NCI-H2171 (cell line): Measurements from ENCODE around the gene PTPRT.
"Not testable (repeated sequence)": the region's sequence is repeated elsewhere in the genome, so short reads cannot be mapped to it uniquely, and the experiment has no call there.

Experiments
- DNase-seq: peaks from one replicate; lab custom pipeline; 2025; lab: John Stamatoyannopoulos, UW

Gene PTPRT

DNA sequence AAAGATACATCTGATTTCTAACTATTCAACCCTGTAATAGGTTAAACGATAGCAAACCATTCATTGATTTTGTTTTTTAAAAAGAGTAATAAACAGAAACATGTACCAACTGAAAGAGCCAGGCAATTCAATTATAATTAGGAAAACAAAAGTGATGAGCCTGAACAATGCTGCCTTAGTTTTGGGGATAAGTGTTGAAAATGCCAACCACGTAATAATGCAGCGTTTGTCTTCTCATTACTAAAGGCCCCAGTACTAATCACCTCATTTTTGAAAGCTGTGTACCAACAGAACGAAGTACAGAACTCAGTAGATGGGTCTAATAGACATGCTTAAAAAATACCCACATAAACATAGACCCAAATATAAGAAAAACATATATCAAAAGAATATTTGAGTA is 907.9 kb downstream of the PTPRT start:
- DNase-seq, result no peak

DNA sequence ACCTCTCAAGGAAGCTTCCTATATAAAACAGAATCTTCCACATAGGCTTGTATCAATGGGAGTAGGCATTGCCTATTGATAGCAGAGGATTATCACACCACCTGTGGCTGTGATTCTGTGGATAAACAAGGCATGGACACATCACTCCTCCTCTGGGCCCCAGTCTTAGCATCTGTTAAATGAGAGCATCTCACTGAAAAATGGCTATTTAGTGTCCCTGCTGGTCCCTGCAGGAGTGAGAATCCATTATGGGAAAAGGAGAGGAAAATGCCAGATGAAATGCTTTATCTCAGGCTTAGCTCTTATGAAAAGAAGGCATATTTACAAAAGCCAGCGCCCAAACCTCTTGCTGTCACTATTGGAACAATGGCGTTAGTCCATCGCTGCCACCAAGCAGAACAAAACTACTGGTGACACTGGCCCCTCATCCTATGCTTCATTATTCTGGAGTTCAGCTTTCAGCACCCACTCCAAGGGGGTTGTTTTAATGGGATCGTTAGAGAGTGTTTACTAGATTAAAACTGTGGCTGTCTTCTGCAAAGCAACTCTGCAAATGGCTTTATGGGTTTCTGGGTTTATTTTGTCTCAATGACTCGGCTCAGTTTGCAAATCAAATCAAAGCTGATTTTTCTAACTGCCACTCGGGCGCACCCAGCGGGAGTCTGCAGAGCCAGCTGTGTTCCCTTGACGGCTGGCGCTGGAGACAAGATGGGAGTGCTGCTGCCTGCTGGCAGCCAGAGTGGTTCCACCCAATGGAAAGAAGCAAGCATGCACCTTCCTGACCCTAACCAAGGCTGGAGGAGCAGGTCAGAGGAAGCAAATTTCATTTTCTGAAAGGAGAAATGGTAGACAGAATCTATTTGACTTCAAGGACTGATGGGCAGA is 912.7 kb downstream of the PTPRT start:
- no peak for DNase-seq

DNA sequence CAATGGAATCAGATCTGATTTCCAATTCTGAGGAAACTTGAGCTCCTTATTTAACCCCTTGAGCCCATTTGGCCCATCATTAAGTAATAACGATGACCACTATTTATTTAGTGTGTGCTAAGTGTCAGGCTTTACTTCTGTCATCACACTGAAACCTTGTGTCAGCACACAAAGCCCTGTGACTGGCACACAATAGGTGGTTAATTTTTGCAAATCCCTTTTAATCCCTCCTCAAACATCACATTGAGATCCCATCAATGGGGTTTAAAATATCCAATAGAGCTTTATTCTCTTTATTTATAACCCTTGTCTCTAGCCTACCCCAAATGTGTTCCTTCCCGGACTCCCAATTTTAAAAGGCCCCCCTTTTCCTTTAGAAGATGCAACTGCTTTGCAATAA is 914.7 kb downstream of the PTPRT start:
- DNase-seq, result no peak

DNA sequence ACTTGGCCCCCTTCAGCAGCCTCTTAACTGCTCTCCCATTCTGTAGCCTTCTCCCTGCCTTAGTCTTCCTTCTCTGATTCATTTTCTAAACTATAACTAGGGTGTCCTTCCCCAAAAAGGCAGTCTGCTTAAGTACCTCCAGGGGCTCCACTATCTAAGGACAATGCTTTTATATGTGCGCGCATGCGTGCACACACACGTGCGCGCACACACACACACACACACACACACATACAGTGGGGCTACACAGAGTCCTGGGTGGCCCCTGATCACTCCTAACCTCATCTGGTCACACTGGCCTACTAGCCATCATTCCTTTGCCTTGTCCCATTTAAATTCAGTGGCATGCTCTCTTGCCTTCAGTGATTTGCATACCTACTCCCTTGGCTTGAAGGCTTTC is 917.2 kb downstream of the PTPRT start:
- DNase-seq, result no peak

DNA sequence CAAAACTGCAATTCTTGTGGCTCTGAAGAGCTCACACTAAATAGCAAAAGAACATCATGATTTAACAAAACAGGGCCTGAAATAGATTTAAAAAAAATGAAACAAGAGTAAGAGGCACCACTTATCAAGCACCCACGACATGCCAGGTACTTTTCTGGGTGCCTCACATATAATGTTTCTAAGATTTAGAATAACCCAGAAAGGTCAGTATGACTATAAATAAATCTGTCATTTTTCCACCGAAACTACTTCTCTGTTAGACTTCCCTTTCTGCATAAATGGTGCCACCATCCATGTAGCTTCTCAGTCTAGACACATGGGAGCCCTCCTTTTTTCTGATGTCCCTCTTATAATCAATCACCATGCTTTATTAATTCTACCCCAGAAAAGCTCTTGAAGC is 919.2 kb downstream of the PTPRT start:
- DNase-seq, result no peak

DNA sequence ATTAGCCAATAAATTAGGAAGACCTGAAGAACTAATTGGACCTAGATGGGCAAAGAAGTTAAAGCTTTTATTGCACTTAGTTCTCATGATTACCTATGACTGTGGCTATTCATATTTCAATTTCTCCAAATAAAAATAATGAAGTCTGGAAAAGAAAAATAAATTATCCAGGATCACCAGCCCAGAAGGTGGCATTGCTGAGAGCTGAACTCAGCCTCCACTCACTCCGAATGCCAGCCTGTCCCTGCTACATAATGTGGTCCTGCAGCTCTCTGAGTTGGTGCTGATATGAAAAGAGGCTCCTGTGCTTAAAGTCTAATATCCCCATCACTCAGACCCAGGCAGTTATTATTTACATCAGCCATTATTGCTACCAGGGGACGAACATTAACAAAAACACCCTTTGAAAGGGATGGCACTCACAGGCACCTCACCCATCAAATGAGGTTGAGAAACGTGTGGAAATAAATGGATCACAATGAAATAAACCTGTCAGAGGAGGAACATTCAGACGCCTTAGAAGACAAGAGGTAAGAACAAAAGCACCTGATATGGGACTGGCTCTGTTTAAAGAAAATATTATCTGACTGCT is 921.8 kb downstream of the PTPRT start:
- no peak for DNase-seq

DNA sequence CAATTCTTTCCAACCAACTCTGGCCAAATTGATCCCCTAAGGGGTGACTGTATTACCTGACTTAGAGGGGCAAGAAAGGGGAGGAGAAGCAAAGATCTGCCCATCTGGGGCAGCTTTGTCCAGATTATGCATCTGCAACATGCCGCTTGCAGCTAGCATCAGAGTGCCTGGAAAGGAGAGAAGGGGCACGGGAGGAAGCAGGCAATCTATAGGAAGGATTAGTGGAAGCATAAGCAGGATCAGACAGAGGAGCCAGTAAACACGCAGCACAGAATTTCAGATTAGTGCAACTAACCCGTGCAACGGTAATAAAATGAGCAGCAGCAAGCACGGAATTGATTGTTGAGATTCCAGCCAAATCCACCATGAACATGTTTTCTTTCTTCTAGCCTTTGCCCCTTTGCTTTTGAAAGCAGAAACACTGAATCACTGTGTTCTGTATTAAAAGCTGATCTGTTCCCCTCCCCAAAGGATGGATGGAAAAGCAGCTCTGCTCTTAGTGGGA is 927.9 kb downstream of the PTPRT start:
- no peak for DNase-seq

DNA sequence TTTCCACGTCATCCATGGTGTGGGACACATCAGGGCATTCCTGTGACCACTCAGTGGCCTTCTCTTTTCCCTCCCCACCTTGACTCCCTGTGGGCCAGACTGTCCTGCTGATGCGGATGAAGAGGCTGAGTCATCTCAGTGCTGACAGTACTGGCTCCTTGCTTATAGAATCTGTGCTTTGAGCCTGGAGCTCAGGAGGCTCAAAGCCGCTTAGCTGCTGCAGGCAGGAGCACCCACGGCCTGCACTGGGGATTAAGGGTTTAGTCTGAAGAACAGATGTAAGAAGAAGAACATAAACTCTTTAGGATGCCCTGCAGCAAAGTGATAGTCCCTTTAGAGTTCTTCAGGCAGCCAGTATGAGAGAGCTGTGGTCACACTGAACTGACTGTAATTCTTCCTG is 929.5 kb downstream of the PTPRT start:
- DNase-seq, result no peak

DNA sequence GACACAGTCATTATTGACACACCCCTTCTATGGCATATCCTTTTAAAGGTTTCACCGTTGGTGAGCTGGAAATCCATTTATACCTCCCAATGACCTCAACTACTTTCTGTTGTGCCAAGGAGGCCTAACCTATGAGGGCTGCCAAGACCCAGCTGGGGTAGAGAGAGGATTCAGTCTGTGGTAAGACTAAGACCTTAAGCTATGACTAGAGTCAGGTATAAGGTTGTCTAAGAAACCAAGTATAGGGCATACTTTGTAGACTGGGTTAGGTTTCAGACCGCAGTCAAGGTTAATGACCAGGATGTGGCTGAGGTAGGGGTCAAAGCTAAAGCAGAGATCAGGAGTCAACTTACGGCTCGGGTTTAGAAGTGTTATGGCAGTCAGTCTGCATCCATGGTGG is 930.3 kb downstream of the PTPRT start:
- DNase-seq, result no peak

DNA sequence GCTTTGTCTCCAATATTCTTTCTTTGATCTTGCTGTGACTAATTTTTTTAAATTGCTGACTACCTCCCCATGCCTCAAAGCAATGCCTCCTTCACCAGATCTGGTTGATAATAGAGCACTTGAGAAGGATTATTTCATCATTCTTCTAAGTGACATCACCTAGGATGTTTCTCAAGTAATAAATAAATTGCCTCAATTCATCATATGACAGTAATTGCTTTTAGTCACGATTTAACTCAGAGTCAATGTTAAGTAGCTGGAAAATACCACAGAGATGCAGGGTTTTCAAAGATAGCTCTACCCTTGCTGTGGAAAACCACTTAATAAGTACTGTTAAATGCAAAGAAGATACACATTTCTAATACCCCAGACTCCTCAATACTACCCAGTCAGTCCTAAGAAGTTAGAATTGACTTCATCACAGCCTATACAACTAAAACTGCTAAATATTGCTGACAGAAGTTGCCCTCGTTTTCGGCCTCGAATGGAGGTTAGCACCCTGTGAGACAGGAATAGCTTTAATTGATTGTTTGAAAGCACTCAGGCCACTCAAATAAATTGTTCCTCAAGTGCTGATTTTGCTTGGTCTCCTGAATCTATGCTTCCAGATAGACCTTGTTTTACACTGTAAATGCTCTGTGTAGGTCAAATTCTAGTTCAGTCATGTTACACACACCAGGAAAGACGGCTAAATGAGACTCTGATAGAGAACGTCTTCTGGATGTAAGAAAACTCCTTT is 931.0 kb downstream of the PTPRT start:
- no peak for DNase-seq

DNA sequence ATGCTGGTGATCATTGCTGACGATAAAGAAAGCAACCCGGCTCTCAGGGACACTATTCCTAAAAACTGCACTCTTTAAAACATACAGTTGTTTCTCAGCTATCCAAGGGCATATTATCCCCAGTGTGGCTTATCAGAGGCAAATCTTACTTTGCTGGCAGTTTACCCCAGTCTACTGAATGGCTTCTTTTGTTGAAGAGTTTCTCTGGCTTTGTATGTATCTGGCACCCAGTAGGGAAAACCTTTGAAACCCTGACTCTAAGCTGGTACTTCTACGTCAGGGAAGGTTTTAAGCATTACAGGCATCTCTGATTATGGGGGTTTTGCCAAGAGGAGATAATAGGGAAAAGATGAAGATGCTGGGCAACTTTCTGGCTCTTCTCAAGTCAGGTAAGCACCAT is 933.9 kb downstream of the PTPRT start:
- DNase-seq, result no peak

DNA sequence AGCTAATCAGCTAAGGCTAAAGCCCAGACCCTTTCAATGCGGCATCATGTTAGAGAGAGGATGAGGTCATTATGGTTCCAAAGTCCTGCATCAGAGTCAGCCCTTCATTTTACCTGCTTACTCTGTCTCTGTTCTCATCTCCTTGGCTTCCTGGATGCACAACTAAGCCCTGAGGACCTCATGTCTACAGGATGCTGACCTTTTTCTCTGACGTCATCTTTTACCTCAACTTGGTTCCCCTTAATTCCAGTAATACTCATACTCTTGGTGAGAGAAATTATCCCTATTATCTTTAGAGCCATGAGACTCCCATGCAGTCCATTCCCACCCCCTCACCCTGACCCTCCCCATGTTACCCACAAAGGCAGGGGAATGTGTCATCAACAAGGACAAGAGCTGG is 935.0 kb downstream of the PTPRT start:
- no peak for DNase-seq

DNA sequence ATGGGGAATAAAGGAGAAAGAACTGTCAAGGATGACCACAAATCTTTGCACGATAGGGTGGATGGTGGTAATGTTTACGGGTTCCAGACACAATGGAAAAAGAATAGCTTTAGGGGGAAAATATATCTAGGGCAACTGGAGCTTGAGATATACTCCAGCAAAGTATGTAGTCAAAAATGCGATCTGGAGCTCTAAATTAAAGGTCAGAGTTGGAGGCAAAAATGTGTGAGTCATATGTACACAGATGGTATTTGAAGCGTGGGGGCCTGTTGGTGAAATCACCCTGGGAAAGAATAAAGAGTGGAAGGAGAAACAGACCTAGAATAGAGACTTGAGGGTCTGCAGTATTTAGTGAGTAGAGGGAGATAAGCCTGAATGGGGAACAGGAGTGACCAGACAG is 937.6 kb downstream of the PTPRT start:
- no peak for DNase-seq

DNA sequence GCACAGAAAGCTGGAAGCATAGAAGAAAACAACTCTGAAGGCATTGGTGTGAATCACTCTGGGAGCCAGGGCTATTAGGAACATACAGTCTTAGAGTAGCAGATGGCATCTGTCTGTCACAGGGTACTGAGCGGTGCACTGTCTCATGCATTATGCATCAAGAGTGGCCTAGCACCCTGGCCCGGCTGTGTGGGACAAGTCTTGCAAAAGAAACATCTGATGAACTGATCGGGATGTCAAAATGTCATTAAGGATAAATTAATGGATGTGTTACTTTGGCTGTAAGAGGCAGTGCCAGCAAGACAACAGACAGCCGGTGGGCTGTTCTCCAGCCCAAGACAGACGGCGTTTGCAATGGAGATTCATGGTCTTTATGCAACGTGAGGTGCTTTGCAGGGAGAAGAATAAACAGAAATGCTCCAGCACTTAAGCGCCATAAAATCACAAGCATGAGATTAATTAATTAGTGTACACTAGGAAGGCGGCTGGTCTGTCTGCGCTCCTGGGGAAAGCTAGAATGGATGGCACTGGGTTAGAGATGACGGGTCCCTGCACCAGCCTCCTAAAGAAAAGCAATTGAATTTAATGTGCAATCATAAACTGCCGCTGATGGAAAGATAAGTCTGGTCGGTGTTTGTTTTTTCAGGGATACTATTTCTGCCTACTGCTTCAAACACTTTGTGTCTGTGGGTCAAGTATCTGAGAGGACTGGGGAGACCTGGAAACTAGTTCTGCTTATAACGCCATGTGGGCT is 970.9 kb downstream of the PTPRT start:
- DNase-seq, result no peak

DNA sequence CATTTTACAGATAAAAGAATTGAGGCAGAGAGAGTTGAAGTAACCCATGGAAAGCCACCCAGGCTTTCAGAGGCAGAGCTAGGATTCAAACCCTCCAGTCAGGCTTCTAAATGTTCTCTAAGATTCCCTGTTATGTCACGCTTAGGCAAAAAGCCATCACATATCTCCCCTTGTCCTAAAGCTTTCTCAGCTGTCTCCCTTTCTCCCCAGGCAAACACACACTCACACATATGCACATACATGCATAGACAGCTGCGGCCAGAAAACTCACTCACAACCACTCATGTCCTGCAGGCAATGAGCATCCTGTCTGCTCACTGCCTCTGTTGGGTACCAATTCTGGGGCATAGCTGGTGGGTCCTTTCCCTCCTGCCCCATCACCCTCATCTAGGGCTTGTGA is 975.6 kb downstream of the PTPRT start:
- DNase-seq, result no peak

DNA sequence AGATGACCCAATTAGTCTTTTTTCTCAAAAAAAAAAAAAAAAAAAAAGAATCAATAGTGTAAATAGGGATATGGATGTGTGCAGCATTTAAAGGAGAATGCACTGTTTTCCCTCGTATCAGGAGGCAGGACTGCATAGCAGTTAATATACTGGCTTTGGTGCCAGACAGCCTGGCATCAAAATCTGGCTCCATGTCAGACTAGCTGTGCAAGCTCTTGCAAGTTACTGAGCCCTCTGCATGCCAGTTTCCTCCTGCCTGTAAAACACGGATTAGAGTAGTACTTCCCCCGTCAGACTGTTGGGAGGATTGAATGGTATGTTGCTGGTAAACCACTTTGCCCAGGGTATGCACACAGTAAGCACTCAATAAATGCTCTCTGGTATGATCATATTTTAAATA is 977.3 kb downstream of the PTPRT start:
- DNase-seq, result no peak

DNA sequence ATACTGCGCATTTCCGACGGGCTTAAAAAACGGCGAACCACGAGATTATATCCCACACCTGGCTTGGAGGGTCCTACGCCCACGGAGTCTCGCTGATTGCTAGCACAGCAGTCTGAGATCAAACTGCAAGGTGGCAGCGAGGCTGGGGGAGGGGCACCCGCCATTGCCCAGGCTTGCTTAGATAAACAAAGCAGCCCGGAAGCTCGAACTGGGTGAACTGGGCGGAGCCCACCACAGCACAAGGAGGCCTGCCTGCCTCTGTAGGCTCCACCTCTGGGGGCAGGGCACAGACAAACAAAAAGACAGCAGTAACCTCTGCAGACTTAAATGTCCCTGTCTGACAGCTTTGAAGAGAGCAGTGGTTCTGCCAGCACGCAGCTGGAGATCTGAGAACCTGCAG is 983.1 kb downstream of the PTPRT start:
- not testable (repeated sequence) for DNase-seq

DNA sequence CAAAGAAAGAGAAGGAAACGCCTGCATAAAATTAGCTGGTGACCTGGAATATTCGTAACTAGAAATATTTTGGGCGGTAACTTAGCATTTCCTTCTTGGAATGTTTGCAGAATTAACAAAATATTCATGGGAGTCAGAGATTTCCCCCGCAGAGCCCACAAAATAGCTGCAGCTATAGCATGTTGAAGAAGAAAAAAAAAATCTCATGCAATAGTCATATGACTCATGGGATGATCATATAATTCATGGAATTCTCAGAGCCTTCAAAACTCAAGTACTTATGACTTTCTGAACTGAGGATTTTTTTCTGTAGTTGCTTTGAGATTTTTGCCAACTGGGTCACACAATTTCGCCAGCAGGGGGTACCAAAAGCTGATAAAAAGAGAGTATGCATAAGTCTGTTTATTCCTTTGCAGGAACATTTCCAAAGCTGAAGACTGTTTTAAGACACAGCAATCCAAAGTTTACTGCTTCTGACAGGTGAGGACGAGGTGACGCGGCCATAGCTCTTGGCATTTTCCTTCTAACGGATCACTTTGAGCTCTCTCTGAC is 985.5 kb downstream of the PTPRT start:
- DNase-seq, result no peak

DNA sequence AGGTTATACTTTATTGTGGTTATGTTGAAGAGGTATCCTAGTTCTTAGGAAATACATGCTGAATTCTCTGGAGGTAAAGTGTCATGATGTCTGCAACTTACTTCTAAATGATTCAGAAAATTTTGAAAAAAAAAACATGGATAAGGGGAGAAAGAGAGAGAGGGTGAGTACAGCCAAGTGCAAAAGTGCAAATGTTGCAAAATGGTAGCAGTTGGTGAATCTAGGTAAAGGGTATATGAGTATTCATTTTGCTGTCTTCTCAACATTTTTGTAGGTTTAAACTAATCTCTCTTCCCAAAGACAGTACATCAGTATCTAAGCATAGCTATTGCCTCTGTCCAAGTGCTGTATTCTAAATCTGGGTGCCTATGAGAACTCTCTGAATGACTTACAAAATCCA is 992.1 kb downstream of the PTPRT start:
- no peak for DNase-seq

DNA sequence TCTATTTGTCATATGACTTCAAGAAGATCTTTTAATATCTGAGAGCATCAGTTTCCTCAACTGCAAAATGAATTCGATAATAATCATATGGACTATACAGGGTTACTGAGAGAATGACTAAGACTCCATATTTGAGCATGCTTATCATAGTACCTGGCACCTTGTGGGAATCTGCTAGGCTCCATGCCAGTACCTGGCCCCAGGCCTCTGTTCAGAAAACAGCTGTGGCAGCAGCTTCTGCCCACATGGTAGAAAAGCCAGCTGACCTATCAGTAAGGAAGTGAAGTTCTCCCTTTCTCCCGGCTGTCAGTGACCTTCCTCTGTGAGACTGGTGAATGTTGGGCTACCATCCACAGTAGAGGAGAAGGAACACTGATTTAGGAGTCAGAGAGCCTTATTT is 996.6 kb downstream of the PTPRT start:
- no peak for DNase-seq

DNA sequence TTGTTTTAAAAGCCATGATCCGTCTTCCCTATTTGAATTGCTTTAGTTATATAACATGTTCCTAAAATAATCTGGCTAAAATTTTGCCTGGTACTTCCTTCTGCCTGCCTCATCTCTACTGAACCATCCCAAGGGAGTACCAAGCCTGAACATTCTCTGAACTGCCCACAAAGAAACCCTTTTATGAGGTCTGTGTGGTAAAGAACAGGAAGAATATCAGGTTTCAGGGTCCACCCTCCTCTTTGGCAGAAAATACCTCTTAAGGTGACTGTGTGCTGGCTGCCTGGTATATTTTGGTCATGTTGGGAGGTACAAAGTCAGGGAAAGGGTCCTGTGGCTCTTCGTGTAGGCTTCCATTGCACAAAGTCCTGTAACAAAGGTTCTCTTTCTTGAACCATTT is 997.4 kb downstream of the PTPRT start:
- DNase-seq, result no peak
